Keratinocyte (primary cell): ENCODE data around the gene HEYL. TPM values are rescaled to one million over a fixed set of nuclear protein-coding genes. Genes with fewer than 3 reads are reported as not detected.

Source experiments
- DNase-seq: peaks from one replicate; pipeline ENCODE4 v3.0.0-alpha.2; 2011; ENCODE audit warnings: low read depth, missing footprints, low spot score
- FAIRE-seq: peaks from 2 replicates; lab custom pipeline; 2011; peaks lifted over from hg19 to GRCh38; lab: Jason Lieb, UNC
- H2AFZ ChIP-seq: 2 replicates; pipeline ENCODE4 v1.6.0; 2012; ENCODE audit warnings: low read length, control low read depth, inconsistent platforms; ENCODE audit not compliant: control insufficient read depth
- H3K27ac ChIP-seq: 2 replicates; pipeline ENCODE4 v1.5.1; 2011; ENCODE audit warnings: low read length; ENCODE audit not compliant: control insufficient read depth, insufficient read depth
- H3K27me3 ChIP-seq: 3 replicates; pipeline ENCODE4 v1.6.0; 2011; ENCODE audit warnings: low read length; ENCODE audit not compliant: control insufficient read depth, insufficient read depth; ENCODE audit errors: extremely low read depth
- H3K36me3 ChIP-seq, 2 experiments: 2 replicates in 1 of 2; 3 replicates in 1 of 2; pipeline ENCODE4 v1.5.1; 2011; ENCODE audit warnings: low read length in 2 of 2, mild to moderate bottlenecking in 1 of 2; ENCODE audit not compliant: control insufficient read depth in 2 of 2, insufficient read depth in 2 of 2; ENCODE audit errors: extremely low read depth in 1 of 2
- H3K4me1 ChIP-seq: 3 replicates; pipeline ENCODE4 v1.5.1; 2011; ENCODE audit warnings: low read length; ENCODE audit not compliant: control insufficient read depth, insufficient read depth; ENCODE audit errors: extremely low read depth
- H3K4me2 ChIP-seq: 3 replicates; pipeline ENCODE4 v1.6.0; 2011; ENCODE audit warnings: low read depth, low read length; ENCODE audit not compliant: control insufficient read depth, insufficient read depth; ENCODE audit errors: extremely low read depth
- H3K4me3 ChIP-seq, 3 experiments: fragments of 200-600 bp in 1 of 3; sonication (generic) in 1 of 3; 2 replicates in 2 of 3; 3 replicates in 1 of 3; pipeline ENCODE4 v1.5.1; 2011 to 2016; ENCODE audit warnings: low read length in 3 of 3, mild to moderate bottlenecking in 3 of 3, control low read depth in 2 of 3, inconsistent platforms in 1 of 3, low read depth in 1 of 3, mixed read lengths in 1 of 3, mixed run types in 1 of 3, moderate library complexity in 1 of 3; ENCODE audit not compliant: control insufficient read depth in 2 of 3, insufficient read depth in 2 of 3; ENCODE audit errors: extremely low read depth in 1 of 3
- H3K79me2 ChIP-seq: 2 replicates; pipeline ENCODE4 v1.6.0; 2012; ENCODE audit warnings: low read length; ENCODE audit not compliant: control insufficient read depth, insufficient read depth
- H3K9ac ChIP-seq: 3 replicates; pipeline ENCODE4 v1.6.0; 2011; ENCODE audit warnings: low read length; ENCODE audit not compliant: control insufficient read depth, insufficient read depth; ENCODE audit errors: extremely low read depth
- H3K9me1 ChIP-seq: 3 replicates; pipeline ENCODE4 v1.6.0; 2011; ENCODE audit warnings: low read length; ENCODE audit not compliant: control insufficient read depth, insufficient read depth; ENCODE audit errors: extremely low read depth
- H3K9me3 ChIP-seq: 2 replicates; pipeline ENCODE4 v1.5.1; 2012; ENCODE audit warnings: low read depth, low read length; ENCODE audit not compliant: control insufficient read depth
- H4K20me1 ChIP-seq: 3 replicates; pipeline ENCODE4 v1.6.0; 2011; ENCODE audit warnings: low read length; ENCODE audit not compliant: control insufficient read depth, insufficient read depth; ENCODE audit errors: extremely low read depth
- CTCF ChIP-seq, 3 experiments: IDR thresholded peaks in 1 of 3; conservative IDR thresholded peaks in 1 of 3; optimal IDR thresholded peaks in 1 of 3; 2 replicates in 2 of 3; 3 replicates in 1 of 3; pipeline versions ENCODE3 to v1.5.1; 2011; ENCODE audit warnings: low read length in 3 of 3, mild to moderate bottlenecking in 3 of 3, moderate library complexity in 2 of 3, control low read depth in 1 of 3, inconsistent platforms in 1 of 3; ENCODE audit not compliant: insufficient read depth in 2 of 3; ENCODE audit errors: extremely low read depth in 1 of 3
- EZH2 ChIP-seq: IDR thresholded peaks from one replicate; pipeline ENCODE4 v1.6.1; 2012; ENCODE audit warnings: inconsistent platforms, mild to moderate bottlenecking, low read length, moderate library complexity
- dilution Hi-C: fragments of 300-500 bp; cut with MboI; formaldehyde crosslinking; loops from one replicate; pipeline ENCODE4 v1.7.0; 2020; ENCODE audit warnings: low sequenced_read_pairs; ENCODE audit not compliant: extremely low pct_ligation_motif_present
- polyA plus RNA-seq, 5 experiments: library from polyadenylated mRNA; depleted of rRNA in 3 of 5; stranded (reverse) in 3 of 5; stranded (forward) in 1 of 5; unstranded in 1 of 5; fragments of >200 nt; gene quantifications; 1 replicate in 1 of 5; 2 replicates in 3 of 5; 3 replicates in 1 of 5; pipeline versions ENCODE4 v1.2.1 to v1.2.3, GENCODE V29; 2011 to 2012; ENCODE audit warnings: missing spikeins in 2 of 5, low read depth in 1 of 5, low replicate concordance in 1 of 5

Gene HEYL
- polyA plus RNA-seq, 1 donor (not counting 4 experiments of a cell fraction or from before 2014, with no cell fraction given), result not detected

DNA sequence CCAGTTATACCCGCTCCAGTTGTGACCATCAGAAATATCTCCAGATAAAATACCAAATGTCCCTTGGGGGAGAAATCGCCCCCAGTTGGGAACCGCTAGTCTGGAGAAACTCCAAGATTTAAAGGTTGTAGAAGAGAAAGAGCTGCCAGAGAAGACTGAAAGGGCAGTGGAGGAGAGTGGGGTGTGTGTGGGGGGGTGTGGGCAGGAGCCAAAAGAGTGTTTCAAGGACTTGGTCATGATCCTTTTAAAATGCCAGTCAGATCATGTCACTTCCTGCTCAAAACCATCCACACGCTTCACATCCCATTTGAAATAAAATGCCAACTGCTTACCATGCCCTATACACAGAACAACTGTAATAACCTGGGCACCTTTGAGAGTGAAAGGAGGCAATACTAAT, 3.4 kb upstream of the HEYL start:
- H3K79me2 ChIP-seq, result no peaks in the 10 kb centered on the region
- H4K20me1 ChIP-seq, result no peaks in the 10 kb centered on the region
- H3K36me3 ChIP-seq, result no peaks in the 10 kb centered on the region
- H3K4me1 ChIP-seq, result peaks cover 7% of the 10 kb centered on the region
- DNase-seq (no peak), FAIRE-seq (no peak)
- no peaks in the 10 kb centered on the region for H3K9me1 ChIP-seq
- TF ChIP-seq EZH2 (no peak), CTCF (optimal IDR thresholded peaks at IDR 0.05 in 1 of 3, IDR thresholded peaks at IDR 0.05 in 1 of 3, conservative IDR thresholded peaks at IDR 0.05 in 1 of 3; ENCODE audit: extremely low read depth in 1 of 3, insufficient read depth in 2 of 3, low read length in 3 of 3) (no peak)
- no peak overlapping the region for H3K9ac ChIP-seq
- H2AFZ ChIP-seq, result no peak overlapping the region
- H3K4me2 ChIP-seq, result no peak overlapping the region
- dilution Hi-C loops, result no loop called here
- H3K4me3 ChIP-seq, result no peak overlapping the region
- no peaks in the 10 kb centered on the region for H3K9me3 ChIP-seq
- H3K27ac ChIP-seq, result no peak overlapping the region
- peaks cover 36% of the 10 kb centered on the region for H3K27me3 ChIP-seq

- H3K36me3 ChIP-seq, result no peaks in the 10 kb centered on the region
- H3K79me2 ChIP-seq, result no peaks in the 10 kb centered on the region
- H3K9me1 ChIP-seq, result no peaks in the 10 kb centered on the region
- H3K4me3 ChIP-seq, result no peak overlapping the region
- H4K20me1 ChIP-seq, result no peaks in the 10 kb centered on the region
- no peaks in the 10 kb centered on the region for H3K9me3 ChIP-seq
- H3K9ac ChIP-seq, result no peak overlapping the region
- dilution Hi-C loops, result no loop called here
- peaks cover 38% of the 10 kb centered on the region for H3K27me3 ChIP-seq
- H3K4me1 ChIP-seq, result peaks cover 3% of the 10 kb centered on the region
- DNase-seq (no peak), FAIRE-seq (no peak)
- H3K27ac ChIP-seq, result no peak overlapping the region
- H2AFZ ChIP-seq, result no peak overlapping the region
- no peak overlapping the region for H3K4me2 ChIP-seq
- TF ChIP-seq CTCF (optimal IDR thresholded peaks at IDR 0.05 in 1 of 3, IDR thresholded peaks at IDR 0.05 in 1 of 3, conservative IDR thresholded peaks at IDR 0.05 in 1 of 3; ENCODE audit: extremely low read depth in 1 of 3, insufficient read depth in 2 of 3, low read length in 3 of 3) (no peak), EZH2 (no peak)
Measured at GRCh38 chr1:39640861-39641260, 1.4 kb upstream of the HEYL start.
